HFF-Myc (cell line): ENCODE data around the gene COL19A1.
"Not testable (repeated sequence)": the region's sequence is repeated elsewhere in the genome, so short reads cannot be mapped to it uniquely, and the experiment has no call there.

Source experiments
- DNase-seq: peaks from one replicate; pipeline ENCODE4 v3.0.0-alpha.2; 2011; ENCODE audit warnings: low read depth; ENCODE audit errors: extremely low read depth
- H3K4me3 ChIP-seq: replicated peaks from 2 replicates; pipeline ENCODE4 v1.5.1; 2011; ENCODE audit warnings: low read depth, mild to moderate bottlenecking, control low read depth, low read length
- TF ChIP-seq, protein P1 (sequence below): IDR thresholded peaks from 2 replicates; pipeline ENCODE4 v1.5.1; 2012; ENCODE audit warnings: mild to moderate bottlenecking, low read depth, low read length, control low read depth; ENCODE audit errors: missing control alignments

COL19A1 gene

GRCh38 chr6:69820438-69820837 lies 45.9 kb upstream of the COL19A1 start:
- no peak for DNase-seq
- no peak overlapping the region for H3K4me3 ChIP-seq
- TF ChIP-seq, protein P1, sequence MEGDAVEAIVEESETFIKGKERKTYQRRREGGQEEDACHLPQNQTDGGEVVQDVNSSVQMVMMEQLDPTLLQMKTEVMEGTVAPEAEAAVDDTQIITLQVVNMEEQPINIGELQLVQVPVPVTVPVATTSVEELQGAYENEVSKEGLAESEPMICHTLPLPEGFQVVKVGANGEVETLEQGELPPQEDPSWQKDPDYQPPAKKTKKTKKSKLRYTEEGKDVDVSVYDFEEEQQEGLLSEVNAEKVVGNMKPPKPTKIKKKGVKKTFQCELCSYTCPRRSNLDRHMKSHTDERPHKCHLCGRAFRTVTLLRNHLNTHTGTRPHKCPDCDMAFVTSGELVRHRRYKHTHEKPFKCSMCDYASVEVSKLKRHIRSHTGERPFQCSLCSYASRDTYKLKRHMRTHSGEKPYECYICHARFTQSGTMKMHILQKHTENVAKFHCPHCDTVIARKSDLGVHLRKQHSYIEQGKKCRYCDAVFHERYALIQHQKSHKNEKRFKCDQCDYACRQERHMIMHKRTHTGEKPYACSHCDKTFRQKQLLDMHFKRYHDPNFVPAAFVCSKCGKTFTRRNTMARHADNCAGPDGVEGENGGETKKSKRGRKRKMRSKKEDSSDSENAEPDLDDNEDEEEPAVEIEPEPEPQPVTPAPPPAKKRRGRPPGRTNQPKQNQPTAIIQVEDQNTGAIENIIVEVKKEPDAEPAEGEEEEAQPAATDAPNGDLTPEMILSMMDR = no peak

DNA sequence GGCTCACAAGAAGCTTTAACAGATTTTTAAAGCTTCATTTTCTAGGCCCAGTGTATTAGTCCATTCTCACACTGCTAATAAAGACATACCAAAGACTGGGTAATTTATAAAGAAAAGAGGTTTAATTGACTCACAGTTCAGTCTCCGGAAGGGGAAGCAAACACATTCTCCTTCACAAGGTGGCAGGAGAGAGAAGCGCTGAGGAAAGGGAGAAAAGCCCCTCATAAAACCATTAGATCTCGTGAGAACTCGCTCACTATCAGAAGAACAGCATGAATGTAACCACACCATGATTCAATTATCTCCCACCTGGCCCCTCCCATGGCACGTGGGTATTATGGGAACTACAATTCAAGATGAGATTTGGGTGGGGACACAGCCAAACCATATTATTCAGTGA lies 42.0 kb upstream of the COL19A1 start:
- not testable (repeated sequence) for H3K4me3 ChIP-seq, DNase-seq

- TF ChIP-seq, protein P1 = no peak
- DNase-seq = no peak
- no peak overlapping the region for H3K4me3 ChIP-seq
These were observed 40.5 kb upstream of the COL19A1 start for GRCh38 chr6:69825904-69826303.

DNA sequence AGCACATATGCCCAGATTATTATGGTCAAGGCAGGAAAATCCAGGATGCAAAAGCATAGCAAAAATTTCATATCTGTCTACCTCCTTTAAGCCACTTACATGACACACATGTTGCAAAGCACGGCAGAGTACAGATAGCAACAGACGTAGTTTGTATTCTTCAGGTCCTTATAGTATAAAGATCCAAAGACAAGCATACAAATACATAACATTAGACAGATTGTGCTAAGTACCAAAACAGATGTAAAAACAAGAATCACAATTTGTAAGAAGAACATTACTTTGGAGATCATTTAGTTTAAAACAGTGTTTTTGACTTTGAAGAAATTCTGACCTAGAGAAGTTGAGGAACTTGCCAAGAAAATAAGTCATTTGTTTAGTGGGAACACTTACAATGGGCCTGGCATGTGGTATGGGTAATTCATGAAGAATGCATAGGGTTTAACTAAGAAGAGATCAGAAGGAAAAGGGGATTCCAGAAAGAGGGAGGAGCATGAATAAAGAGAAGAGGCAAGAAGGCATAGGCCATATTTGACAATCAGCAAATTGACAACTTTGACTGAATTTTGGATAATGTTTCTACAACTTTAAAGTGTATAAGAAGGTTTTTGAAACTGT lies 39.0 kb upstream of the COL19A1 start:
- TF ChIP-seq, protein P1 = no peak
- H3K4me3 ChIP-seq = no peak overlapping the region
- no peak for DNase-seq

GRCh38 chr6:69832558-69832957 lies 33.8 kb upstream of the COL19A1 start:
- H3K4me3 ChIP-seq = no peak overlapping the region
- DNase-seq = no peak
- TF ChIP-seq, protein P1 = no peak

- no peak overlapping the region for H3K4me3 ChIP-seq
- TF ChIP-seq, protein P1 = peak; percentile 70
- DNase-seq = peak; percentile 24
These were observed 30.8 kb upstream of the COL19A1 start for GRCh38 chr6:69835414-69836179.

- no peak for DNase-seq
- no peak overlapping the region for H3K4me3 ChIP-seq
- TF ChIP-seq, protein P1 = no peak
These were observed 24.5 kb upstream of the COL19A1 start for GRCh38 chr6:69841862-69842261.
